ENCODE measurements around the gene CEBPE. TPM values are rescaled to one million over a fixed set of nuclear protein-coding genes. Genes with fewer than 3 reads are reported as not detected.

The CEBPE gene
- total RNA-seq, 2 experiments from 2014 or later: 1.1 to 2.3 TPM

GRCh38 chr14:23163830-23164229, 44.8 kb upstream of the CEBPE start:
- intact Hi-C loops (cut with micrococcal nuclease; ENCODE audit: unreplicated experiment): no loop called here

DNA sequence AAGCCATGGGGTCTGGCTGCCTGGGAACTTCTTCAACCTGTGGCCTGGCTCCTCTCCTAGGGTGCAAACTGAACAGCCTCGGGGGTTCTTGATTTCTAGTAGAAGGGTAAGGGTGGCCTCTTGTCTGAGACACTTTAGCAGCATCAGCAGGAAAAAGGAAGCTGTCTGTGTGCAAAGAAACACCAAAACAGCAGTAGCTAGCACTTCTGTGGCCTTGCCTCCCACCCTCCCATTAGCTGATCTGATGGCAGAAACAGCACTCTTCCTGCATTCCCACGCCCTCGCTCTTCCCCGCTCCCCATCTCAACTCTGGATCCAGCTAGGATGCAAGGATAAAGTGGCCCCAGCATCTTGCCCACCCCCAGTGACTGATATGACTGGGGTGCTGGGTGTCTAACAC, 43.7 kb upstream of the CEBPE start:
- ChIA-PET POLR2A (interaction anchor here (1.0 kb wide), 1 partner anchor 11 kb away, joined by 3 read pairs; no protein-coding TSS in a partner anchor), CTCF (ENCODE audit: unreplicated experiment) (no interaction called here)
- Histone ChIP-seq H3K79me2 (ENCODE audit: insufficient read depth, low read depth, low read length) (no peaks in the 10 kb centered on the region), H3K9me2 (ENCODE audit: insufficient read depth, low read length) (no peaks in the 10 kb centered on the region), H3K36me3 (ENCODE audit: insufficient read depth, low read length) (no peaks in the 10 kb centered on the region), H3K27ac (ENCODE audit: low read depth, low read length, poor library complexity, severe bottlenecking) (no peak overlapping the region), H3K4me1 (ENCODE audit: insufficient read depth, low read length, poor library complexity, severe bottlenecking) (no peaks in the 10 kb centered on the region), H4K20me1 (ENCODE audit: insufficient read depth, low read length) (no peaks in the 10 kb centered on the region), H3K4me2 (ENCODE audit: low read length) (no peak overlapping the region), H3K9me3 (ENCODE audit: low read length) (no peaks in the 10 kb centered on the region), H2AFZ (ENCODE audit: low read length) (no peak overlapping the region), H3K4me3 (ENCODE audit: low read depth, low read length, poor library complexity, severe bottlenecking) (no peak overlapping the region)
- TF ChIP-seq CTCF (conservative IDR thresholded peaks at IDR 0.05; ENCODE audit: low read length) (no peak), EZH2phosphoT487 (IDR thresholded peaks at IDR 0.05; ENCODE audit: borderline replicate concordance, low read depth, low read length) (no peak)
- no peak for DNase-seq (ENCODE audit: low spot score)
- intact Hi-C loops (cut with micrococcal nuclease; ENCODE audit: unreplicated experiment): no loop called here
- no TSS peak for BruUV-seq (replicated peaks)

More at GRCh38 chr14:23163830-23164229, 44.8 kb upstream of the CEBPE start:
- no peaks in the 10 kb centered on the region for H3K9me3 ChIP-seq (ENCODE audit: low read length)
- no peak for TF ChIP-seq CTCF (conservative IDR thresholded peaks at IDR 0.05; ENCODE audit: low read length)
- no peak for TF ChIP-seq EZH2phosphoT487 (IDR thresholded peaks at IDR 0.05; ENCODE audit: borderline replicate concordance, low read depth, low read length)
- no peak overlapping the region for H3K4me2 ChIP-seq (ENCODE audit: low read length)
- H3K9me2 ChIP-seq (ENCODE audit: insufficient read depth, low read length): no peaks in the 10 kb centered on the region
- no peaks in the 10 kb centered on the region for H4K20me1 ChIP-seq (ENCODE audit: insufficient read depth, low read length)
- POLR2A ChIA-PET: no interaction called here
- H3K4me1 ChIP-seq (ENCODE audit: insufficient read depth, low read length, poor library complexity, severe bottlenecking): no peaks in the 10 kb centered on the region
- no peak overlapping the region for H3K4me3 ChIP-seq (ENCODE audit: low read depth, low read length, poor library complexity, severe bottlenecking)
- no peak for DNase-seq (ENCODE audit: low spot score)
- no peak overlapping the region for H3K27ac ChIP-seq (ENCODE audit: low read depth, low read length, poor library complexity, severe bottlenecking)
- BruUV-seq (replicated peaks): no TSS peak
- H3K79me2 ChIP-seq (ENCODE audit: insufficient read depth, low read depth, low read length): no peaks in the 10 kb centered on the region
- no peak overlapping the region for H2AFZ ChIP-seq (ENCODE audit: low read length)
- CTCF ChIA-PET (ENCODE audit: unreplicated experiment): interaction anchor here (0.6 kb wide), 1 partner anchor 368 kb away, joined by 3 read pairs; no protein-coding TSS in a partner anchor
- H3K36me3 ChIP-seq (ENCODE audit: insufficient read depth, low read length): no peaks in the 10 kb centered on the region

- Histone ChIP-seq H3K4me1 (ENCODE audit: insufficient read depth, low read length, poor library complexity, severe bottlenecking) (no peaks in the 10 kb centered on the region), H3K27ac (ENCODE audit: low read depth, low read length, poor library complexity, severe bottlenecking) (no peak overlapping the region), H3K79me2 (ENCODE audit: insufficient read depth, low read depth, low read length) (no peaks in the 10 kb centered on the region), H3K9me3 (ENCODE audit: low read length) (no peaks in the 10 kb centered on the region), H4K20me1 (ENCODE audit: insufficient read depth, low read length) (no peaks in the 10 kb centered on the region), H3K9me2 (ENCODE audit: insufficient read depth, low read length) (no peaks in the 10 kb centered on the region), H3K36me3 (ENCODE audit: insufficient read depth, low read length) (no peaks in the 10 kb centered on the region), H3K4me2 (ENCODE audit: low read length) (no peak overlapping the region), H2AFZ (ENCODE audit: low read length) (no peak overlapping the region), H3K4me3 (ENCODE audit: low read depth, low read length, poor library complexity, severe bottlenecking) (no peak overlapping the region)
- ChIA-PET POLR2A (interaction anchor here (0.5 to 1.0 kb wide), 3 partner anchors 10 to 173 kb away, joined by 3 to 4 read pairs (median 3); no protein-coding TSS in a partner anchor), CTCF (ENCODE audit: unreplicated experiment) (interaction anchor here (0.6 kb wide), 1 partner anchor 90 kb away, joined by 3 read pairs; no protein-coding TSS in a partner anchor)
- no TSS peak for BruUV-seq (replicated peaks)
- intact Hi-C loops (cut with micrococcal nuclease; ENCODE audit: unreplicated experiment): no loop called here
- TF ChIP-seq CTCF (conservative IDR thresholded peaks at IDR 0.05; ENCODE audit: low read length): no peak
- TF ChIP-seq EZH2phosphoT487 (IDR thresholded peaks at IDR 0.05; ENCODE audit: borderline replicate concordance, low read depth, low read length): no peak
- no peak for DNase-seq (ENCODE audit: low spot score)
Measured at GRCh38 chr14:23162005-23162404, 43.0 kb upstream of the CEBPE start.
